Activated naive CD8-positive, alpha-beta T cell treated with anti-CD3 and anti-CD28 coated beads, Interleukin-2, amount 50 U/mL, for 24 hours (primary cell): ENCODE measurements around the gene STAT5A.
"Not testable (repeated sequence)": the region's sequence is repeated elsewhere in the genome, so short reads cannot be mapped to it uniquely, and the experiment has no call there.

Experiments
- ATAC-seq: fragments of 150-1000 bp; cut with Tn5 transposase; one replicate; pipeline ENCODE4 v1.10.0; 2021
- DNase-seq: peaks from one replicate; pipeline ENCODE4 v3.0.0; 2021
- H3K27ac Mint-ChIP-seq: one replicate; pipeline ENCODE4 v1.8.0; 2021; ENCODE audit warnings: mild to moderate bottlenecking, mixed read lengths
- H3K27me3 Mint-ChIP-seq: one replicate; pipeline ENCODE4 v1.8.0; 2021; ENCODE audit warnings: mixed read lengths
- H3K36me3 Mint-ChIP-seq: one replicate; pipeline ENCODE4 v1.8.0; 2021; ENCODE audit warnings: low read depth, mixed read lengths
- H3K4me1 Mint-ChIP-seq: one replicate; pipeline ENCODE4 v1.8.0; 2021; ENCODE audit warnings: mixed read lengths
- H3K4me3 Mint-ChIP-seq: one replicate; pipeline ENCODE4 v1.8.0; 2021; ENCODE audit warnings: mild to moderate bottlenecking, moderate library complexity, mixed read lengths
- H3K9me3 Mint-ChIP-seq: one replicate; pipeline ENCODE4 v1.8.0; 2021; ENCODE audit warnings: mixed read lengths

STAT5A gene

DNA sequence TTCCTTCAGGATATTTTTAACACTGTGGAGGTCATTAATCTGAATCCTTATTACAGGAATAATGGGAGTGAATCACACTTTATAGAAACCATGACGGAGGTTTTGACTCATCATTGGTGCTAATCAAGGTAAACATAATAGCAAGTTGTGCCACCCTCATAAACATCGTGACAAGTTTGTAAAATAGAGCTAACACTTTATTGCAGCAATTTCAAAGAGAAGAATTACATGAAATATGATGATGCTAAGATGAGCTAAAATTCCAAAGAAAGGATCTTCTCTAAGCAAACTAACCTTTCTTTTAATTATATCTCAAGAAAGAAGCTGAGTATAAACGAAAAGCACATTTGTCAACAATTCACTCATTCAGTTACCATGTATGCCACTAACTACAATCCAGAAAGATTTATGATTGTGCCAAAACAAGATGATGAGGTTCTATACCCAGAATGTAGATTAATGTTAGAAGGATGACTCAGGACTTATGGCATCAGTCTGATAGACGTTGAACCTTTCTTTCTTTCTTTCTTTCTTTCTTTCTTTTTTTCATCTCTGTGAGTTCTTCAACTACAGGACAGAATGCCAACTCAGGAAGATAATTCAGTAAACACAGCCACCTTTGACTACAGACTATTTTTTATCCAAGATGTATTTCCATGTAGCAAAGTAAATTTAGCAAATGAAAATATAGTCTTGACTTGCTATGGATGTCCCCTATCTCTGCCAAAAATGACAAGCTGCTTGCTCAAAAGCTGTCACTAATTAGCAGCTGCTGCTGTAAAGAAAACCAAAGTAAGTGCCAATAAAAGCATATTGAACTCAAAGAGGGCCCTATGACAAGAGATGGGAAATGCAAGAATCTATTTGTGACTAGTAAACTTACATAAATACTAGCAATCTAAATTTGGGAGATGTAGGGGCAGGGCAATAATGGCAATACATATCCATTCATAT lies 35.4 kb upstream of the STAT5A start:
- peaks cover 70% of the 10 kb centered on the region for H3K4me1 Mint-ChIP-seq
- H3K36me3 Mint-ChIP-seq, result peaks cover 3% of the 10 kb centered on the region
- H3K27me3 Mint-ChIP-seq, result no peaks in the 10 kb centered on the region
- no peak overlapping the region for H3K4me3 Mint-ChIP-seq
- no peaks in the 10 kb centered on the region for H3K9me3 Mint-ChIP-seq
- DNase-seq (no peak), ATAC-seq (no peak)
- peak overlapping the region; percentile 45 for H3K27ac Mint-ChIP-seq

DNA sequence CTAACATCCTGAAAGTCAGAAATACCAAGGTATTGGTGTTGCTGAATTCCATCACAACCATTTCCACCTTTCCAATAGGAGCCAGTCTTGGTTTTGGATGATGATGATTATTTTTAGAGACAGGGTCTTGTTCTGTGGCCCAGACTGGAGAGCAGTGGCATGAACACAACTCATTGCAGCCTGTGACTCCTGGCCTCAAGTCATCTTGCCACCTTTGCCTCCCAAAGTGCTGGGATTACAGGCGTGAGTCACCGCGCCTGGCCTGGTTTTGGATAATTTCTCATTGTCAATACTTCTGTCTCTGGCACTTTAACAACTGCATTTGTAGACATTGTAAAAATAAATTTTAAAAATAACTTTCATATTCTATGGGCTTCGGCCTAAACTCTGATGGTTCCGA lies 34.7 kb upstream of the STAT5A start:
- Mint-ChIP-seq H3K36me3 (peaks cover 2% of the 10 kb centered on the region), H3K27me3 (no peaks in the 10 kb centered on the region), H3K4me1 (peaks cover 63% of the 10 kb centered on the region), H3K9me3 (no peaks in the 10 kb centered on the region), H3K4me3 (no peak overlapping the region), H3K27ac (peak overlapping the region; percentile 45)
- ATAC-seq, result no peak
- no peak for DNase-seq

DNA sequence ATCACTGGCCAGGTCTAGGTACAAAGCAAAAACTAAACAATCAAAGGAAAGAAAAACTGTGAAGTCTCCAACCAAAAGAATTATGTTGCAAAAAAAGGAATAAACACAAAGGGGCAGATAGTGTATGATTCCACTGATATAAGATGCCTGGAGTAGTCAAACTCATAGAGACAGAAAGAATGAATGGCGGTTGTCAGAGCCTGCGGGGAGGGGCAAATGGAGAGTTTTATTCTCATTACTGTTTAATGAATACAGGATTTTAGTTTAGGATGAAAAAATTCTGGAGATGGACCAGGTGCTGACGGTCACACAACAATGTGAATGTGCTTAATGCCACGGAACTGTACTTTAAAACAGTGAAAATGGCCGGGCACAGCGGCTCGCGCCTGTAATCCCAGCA lies 32.9 kb upstream of the STAT5A start:
- H3K4me1 Mint-ChIP-seq, result peaks cover 51% of the 10 kb centered on the region
- H3K4me3 Mint-ChIP-seq, result no peak overlapping the region
- ATAC-seq (no peak), DNase-seq (no peak)
- no peaks in the 10 kb centered on the region for H3K27me3 Mint-ChIP-seq
- H3K9me3 Mint-ChIP-seq, result no peaks in the 10 kb centered on the region
- H3K27ac Mint-ChIP-seq, result peak overlapping the region; percentile 53
- H3K36me3 Mint-ChIP-seq, result peaks cover 1% of the 10 kb centered on the region

DNA sequence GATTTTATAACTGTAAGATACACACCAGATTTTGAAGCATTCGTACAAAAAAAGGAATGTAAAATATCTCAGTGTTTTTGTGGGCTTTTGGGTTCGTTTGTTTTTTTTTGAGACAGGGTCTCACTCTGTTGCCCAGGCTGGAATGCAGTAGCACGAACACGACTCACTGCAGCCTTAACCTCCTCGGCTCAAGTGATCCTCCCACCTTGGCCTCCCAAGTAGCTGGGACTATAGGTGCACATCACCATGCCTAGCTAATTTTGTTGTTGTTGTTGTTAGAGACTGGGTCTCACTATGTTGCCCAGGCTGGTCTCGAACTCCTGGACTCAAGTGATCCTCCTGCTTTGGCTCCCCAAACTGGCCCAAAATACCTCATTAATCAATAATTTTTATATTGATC lies 28.0 kb upstream of the STAT5A start:
- H3K4me1 Mint-ChIP-seq, result peaks cover 25% of the 10 kb centered on the region
- H3K27ac Mint-ChIP-seq, result no peak overlapping the region
- H3K9me3 Mint-ChIP-seq, result no peaks in the 10 kb centered on the region
- no peak overlapping the region for H3K4me3 Mint-ChIP-seq
- no peaks in the 10 kb centered on the region for H3K27me3 Mint-ChIP-seq
- ATAC-seq (no peak), DNase-seq (no peak)
- H3K36me3 Mint-ChIP-seq, result peaks cover 4% of the 10 kb centered on the region

DNA sequence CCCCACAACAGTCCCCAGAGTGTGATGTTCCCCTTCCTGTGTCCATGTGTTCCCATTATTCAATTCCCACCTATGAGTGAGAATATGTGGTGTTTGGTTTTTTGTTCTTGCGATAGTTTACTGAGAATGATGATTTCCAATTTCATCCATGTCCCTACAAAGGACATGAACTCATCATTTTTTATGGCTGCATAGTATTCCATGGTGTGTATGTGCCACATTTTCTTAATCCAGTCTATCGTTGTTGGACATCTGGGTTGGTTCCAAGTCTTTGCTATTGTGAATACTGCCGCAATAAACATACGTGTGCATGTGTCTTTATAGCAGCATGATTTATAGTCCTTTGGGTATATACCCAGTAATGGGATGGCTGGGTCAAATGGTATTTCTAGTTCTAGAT lies 23.9 kb upstream of the STAT5A start:
- ATAC-seq, H3K27me3 Mint-ChIP-seq, DNase-seq, H3K27ac Mint-ChIP-seq, H3K9me3 Mint-ChIP-seq, H3K4me3 Mint-ChIP-seq: not testable (repeated sequence)
- peaks cover 21% of the 10 kb centered on the region for H3K36me3 Mint-ChIP-seq
- H3K4me1 Mint-ChIP-seq, result peaks cover 52% of the 10 kb centered on the region

DNA sequence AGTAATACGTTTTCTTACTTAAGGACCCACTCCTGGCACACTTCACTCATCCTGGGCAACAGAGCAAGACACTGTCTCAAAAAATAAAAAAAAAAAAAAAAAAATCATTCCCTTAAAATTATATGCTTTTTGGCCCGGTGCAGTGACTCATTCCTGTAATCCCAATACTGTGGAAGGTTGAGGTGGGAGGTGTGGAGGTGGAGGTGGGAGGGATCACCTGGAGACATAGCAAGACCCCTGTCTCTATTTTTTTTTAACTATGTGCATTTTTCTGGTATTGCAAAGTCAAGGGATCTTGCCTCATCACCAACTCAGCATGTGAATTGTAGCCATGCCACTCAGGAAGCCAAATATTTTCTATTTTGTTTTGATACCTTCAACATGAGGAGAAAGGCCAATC lies 21.8 kb upstream of the STAT5A start:
- Mint-ChIP-seq H3K27ac (peak overlapping the region; percentile 94), H3K27me3 (no peaks in the 10 kb centered on the region), H3K4me3 (peak overlapping the region; percentile 61), H3K9me3 (no peaks in the 10 kb centered on the region), H3K36me3 (peaks cover 26% of the 10 kb centered on the region), H3K4me1 (peaks cover 64% of the 10 kb centered on the region)
- no peak for ATAC-seq
- DNase-seq, result no peak

DNA sequence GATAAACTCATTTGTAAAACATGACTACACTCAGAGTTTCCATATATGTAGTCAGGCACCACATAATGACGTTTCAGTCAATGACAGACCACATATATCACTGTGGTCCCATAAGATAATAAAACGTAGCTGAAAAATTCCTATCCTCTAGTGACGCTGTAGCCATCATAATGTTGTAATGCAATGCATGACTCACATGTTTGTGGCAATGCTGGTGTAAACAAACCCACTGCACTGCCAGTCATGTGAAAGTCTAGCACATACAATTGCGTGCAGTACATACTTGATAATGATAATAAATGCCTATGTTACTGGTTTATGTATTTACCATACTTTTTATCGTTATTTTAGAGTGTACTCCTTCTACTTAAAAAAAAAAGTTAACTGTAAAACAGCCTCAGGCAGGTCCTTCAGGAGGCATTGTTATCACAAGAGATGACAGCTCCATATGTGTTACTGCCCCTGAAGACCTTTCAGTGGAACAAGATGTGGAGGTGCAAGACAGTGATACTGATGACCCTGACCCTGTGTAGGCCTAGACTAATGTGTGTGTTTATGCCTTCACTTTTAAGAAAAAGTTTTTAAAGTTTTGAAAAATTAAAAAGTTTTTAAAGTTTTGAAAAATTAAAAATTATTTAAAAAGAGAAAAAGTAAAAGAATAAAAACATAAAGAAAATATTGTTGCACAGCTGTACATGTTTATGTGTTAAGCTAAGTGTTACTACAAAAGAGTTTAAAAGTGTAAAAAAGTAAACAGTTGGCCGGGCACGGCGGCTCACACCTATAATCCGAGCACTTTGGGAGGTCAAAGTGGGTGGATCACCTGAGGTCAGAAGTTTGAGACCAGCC lies 21.2 kb upstream of the STAT5A start:
- no peaks in the 10 kb centered on the region for H3K27me3 Mint-ChIP-seq
- peaks cover 26% of the 10 kb centered on the region for H3K36me3 Mint-ChIP-seq
- no peaks in the 10 kb centered on the region for H3K9me3 Mint-ChIP-seq
- DNase-seq (peak; percentile 35), ATAC-seq (peak; percentile 96)
- peaks cover 71% of the 10 kb centered on the region for H3K4me1 Mint-ChIP-seq
- peak overlapping the region; percentile 94 for H3K27ac Mint-ChIP-seq
- peak overlapping the region; percentile 61 for H3K4me3 Mint-ChIP-seq

DNA sequence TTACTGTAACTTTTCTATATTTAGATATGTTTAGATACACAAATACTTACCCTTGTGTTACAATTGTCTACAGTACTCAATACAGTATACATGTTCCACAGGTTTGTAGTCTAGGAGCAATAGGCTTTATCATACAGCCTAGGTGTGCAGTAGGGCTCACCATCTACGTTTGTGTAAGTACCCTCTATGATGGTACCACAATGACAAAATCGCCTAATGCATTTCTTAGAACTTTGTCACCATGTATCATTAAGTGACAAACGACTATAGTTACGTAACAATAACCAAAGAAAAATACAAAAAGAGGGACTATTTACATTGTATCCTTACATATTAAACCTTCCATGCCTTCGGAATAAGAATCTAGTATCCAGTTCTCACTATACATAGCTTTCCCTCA lies 20.1 kb upstream of the STAT5A start:
- no peaks in the 10 kb centered on the region for H3K9me3 Mint-ChIP-seq
- no peak for ATAC-seq
- H3K4me1 Mint-ChIP-seq, result peaks cover 80% of the 10 kb centered on the region
- peaks cover 26% of the 10 kb centered on the region for H3K36me3 Mint-ChIP-seq
- peak overlapping the region; percentile 33 for H3K4me3 Mint-ChIP-seq
- peak overlapping the region; percentile 94 for H3K27ac Mint-ChIP-seq
- H3K27me3 Mint-ChIP-seq, result no peaks in the 10 kb centered on the region
- no peak for DNase-seq

DNA sequence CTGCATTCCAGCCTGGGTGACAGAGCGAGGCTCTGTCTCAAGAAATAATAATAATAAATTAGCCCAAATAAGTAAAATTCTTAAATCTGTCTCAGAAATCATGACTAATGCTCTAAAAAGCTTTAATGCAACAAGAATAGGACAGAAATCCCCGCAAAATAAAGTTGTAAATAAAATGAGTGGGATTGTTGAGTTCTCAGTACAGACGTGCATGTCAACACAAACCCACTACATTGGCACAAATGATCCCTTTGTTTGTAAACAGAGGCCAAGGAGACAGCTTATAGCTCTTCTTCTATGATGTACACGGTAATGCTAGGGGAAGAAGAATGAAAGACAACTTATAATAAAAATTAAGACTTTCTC lies 18.1 kb upstream of the STAT5A start:
- H3K9me3 Mint-ChIP-seq, result no peaks in the 10 kb centered on the region
- no peaks in the 10 kb centered on the region for H3K27me3 Mint-ChIP-seq
- peak overlapping the region; percentile 94 for H3K27ac Mint-ChIP-seq
- peaks cover 87% of the 10 kb centered on the region for H3K4me1 Mint-ChIP-seq
- DNase-seq (no peak), ATAC-seq (no peak)
- H3K36me3 Mint-ChIP-seq, result peaks cover 38% of the 10 kb centered on the region
- H3K4me3 Mint-ChIP-seq, result peak overlapping the region; percentile 51

DNA sequence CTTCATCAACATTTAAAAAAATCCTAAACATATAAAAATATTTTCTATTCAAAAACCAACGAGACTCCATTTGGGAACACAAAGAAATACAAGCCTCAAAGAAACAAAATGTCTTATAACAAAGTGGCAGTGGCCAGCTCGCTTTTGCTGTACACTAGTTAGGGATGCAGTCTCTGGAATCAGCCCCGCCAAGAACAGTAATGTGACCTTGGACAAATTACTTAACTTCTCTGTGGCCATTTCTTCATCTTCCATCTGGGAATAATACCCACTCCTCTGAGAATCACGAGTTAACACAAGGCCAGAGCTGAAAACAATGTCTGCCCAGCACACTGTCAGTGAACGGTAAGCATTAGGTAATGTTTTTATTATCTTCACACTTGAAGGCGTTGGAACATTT lies 17.7 kb upstream of the STAT5A start:
- DNase-seq, result no peak
- Mint-ChIP-seq H3K9me3 (no peaks in the 10 kb centered on the region), H3K36me3 (peaks cover 39% of the 10 kb centered on the region), H3K27ac (peak overlapping the region; percentile 94), H3K27me3 (no peaks in the 10 kb centered on the region), H3K4me1 (peaks cover 87% of the 10 kb centered on the region), H3K4me3 (peak overlapping the region; percentile 50)
- no peak for ATAC-seq

DNA sequence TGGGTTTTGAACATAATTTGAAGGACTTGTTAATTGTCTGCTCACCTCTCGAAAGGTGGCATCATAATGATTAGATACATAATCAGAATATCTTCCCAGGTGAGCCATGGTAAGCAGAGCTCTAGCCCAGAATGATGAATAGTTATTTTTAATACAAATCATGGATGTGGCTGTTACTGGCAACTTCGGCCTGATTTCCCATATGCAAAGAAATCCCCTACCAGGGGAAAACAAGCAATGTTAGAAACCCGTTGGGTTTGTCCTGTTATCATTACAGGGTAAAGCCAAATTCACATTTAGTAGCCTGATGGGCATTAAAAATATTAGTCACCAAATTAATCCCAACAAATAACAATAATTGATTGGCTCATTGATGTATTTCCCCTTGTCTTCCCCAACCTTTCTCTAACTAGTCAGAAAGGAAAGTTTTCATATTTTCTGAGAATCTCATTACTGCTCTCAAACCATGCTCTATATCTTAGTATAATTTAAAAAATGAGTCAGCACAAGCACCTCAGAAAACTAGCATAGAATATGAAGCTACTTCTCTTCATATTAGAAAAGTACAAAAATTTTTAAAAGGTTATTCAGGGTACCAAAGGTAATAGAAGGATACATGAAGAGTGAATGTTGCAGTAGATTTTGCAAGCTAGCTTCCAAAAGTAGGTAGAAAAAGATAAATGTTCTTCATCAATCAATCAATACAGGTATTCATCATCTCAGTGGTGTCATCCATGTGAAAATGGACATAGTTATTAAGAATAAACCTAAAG lies 17.1 kb upstream of the STAT5A start:
- no peaks in the 10 kb centered on the region for H3K27me3 Mint-ChIP-seq
- H3K9me3 Mint-ChIP-seq, result no peaks in the 10 kb centered on the region
- H3K27ac Mint-ChIP-seq, result peak overlapping the region; percentile 94
- no peak for DNase-seq
- peak overlapping the region; percentile 95 for H3K4me3 Mint-ChIP-seq
- H3K36me3 Mint-ChIP-seq, result peaks cover 38% of the 10 kb centered on the region
- H3K4me1 Mint-ChIP-seq, result peaks cover 84% of the 10 kb centered on the region
- peak; percentile 7 for ATAC-seq

DNA sequence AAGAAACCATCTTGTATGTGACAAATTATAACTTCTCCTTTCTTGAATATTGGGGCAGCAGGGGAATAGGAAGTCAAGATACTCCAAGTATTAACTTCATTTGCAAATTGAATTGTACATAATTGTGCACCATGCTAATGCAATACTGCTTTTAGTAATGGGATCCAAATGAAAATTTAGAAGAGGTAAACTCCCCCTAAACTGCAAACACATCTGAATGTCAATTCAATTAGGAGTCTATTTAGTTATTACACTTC lies 16.6 kb upstream of the STAT5A start:
- peak overlapping the region; percentile 95 for H3K4me3 Mint-ChIP-seq
- peaks cover 35% of the 10 kb centered on the region for H3K36me3 Mint-ChIP-seq
- no peaks in the 10 kb centered on the region for H3K9me3 Mint-ChIP-seq
- no peaks in the 10 kb centered on the region for H3K27me3 Mint-ChIP-seq
- H3K4me1 Mint-ChIP-seq, result peaks cover 80% of the 10 kb centered on the region
- DNase-seq (no peak), ATAC-seq (no peak)
- H3K27ac Mint-ChIP-seq, result peak overlapping the region; percentile 94

DNA sequence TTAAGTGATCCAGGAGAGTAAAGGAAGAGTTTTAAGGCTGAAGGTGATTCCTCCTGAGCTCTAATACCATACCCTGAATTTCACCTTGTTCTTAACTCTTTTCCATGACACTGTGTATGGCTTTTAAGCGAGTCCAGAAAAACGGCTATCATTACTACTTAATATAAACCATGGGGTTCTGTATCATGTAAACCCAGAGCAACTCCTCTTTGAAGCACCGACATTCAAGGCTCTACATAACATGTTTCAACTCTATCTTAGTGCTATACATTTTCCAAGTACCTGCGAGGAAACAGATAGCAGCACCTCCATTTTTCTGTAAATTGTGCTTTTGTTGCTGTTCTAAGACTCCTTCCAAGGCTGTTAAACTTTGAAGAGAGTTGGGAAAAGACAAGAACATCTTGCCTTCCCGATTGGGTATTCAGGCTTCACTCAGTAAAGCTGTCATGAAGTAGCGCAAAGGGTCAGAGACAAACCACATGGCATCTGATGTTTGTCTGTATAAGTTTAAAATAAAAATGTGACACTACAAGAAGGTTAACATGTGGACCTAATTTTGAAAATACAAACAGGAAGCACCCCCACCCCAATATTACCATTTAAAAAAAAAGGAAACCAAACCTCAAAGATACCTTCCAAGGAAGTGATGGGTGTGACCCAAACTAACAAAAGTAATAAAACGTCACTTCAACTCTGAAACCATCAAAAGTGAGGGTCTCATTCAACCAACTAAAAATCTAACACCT lies 16.0 kb upstream of the STAT5A start:
- Mint-ChIP-seq H3K27ac (peak overlapping the region; percentile 94), H3K27me3 (no peaks in the 10 kb centered on the region), H3K9me3 (no peaks in the 10 kb centered on the region), H3K4me1 (peaks cover 81% of the 10 kb centered on the region), H3K4me3 (peak overlapping the region; percentile 95), H3K36me3 (peaks cover 31% of the 10 kb centered on the region)
- ATAC-seq (no peak), DNase-seq (no peak)
